Endothelial cell of umbilical vein (primary cell): ENCODE data around the gene GLDN. TPM values are rescaled to one million over a fixed set of nuclear protein-coding genes. Genes with fewer than 3 reads are reported as not detected.

Source experiments
- BruUV-seq: library from RNA; stranded (reverse); fragments of 400-500 nt; replicated peaks from 2 replicates; lab custom pipeline; 2021; lab: Mats Ljungman, UMichigan
- CTCF ChIA-PET: fragments of 300-600, 350-600 bp; sonication (Branson Sonifier 250); formaldehyde crosslinking; loops from one replicate; lab custom pipeline; 2021; ENCODE audit warnings: antibody characterized with exemption, inconsistent platforms; lab: Charles Lee
- POLR2A ChIA-PET: fragments of 300-600, 350-600 bp; sonication (Branson Sonifier 250); formaldehyde crosslinking; loops from one replicate; lab custom pipeline; 2021; ENCODE audit warnings: antibody characterized with exemption, inconsistent platforms; lab: Charles Lee
- DNase-seq: peaks from one replicate; pipeline ENCODE4 v3.0.0-alpha.2; 2011; ENCODE audit warnings: low read depth, low spot score
- FAIRE-seq: peaks from 2 replicates; lab custom pipeline; 2011; peaks lifted over from hg19 to GRCh38; lab: Jason Lieb, UNC
- H2AFZ ChIP-seq: 2 replicates; pipeline ENCODE4 v1.6.0; 2012; ENCODE audit warnings: low read depth, low read length, control low read depth, inconsistent platforms
- H3K27ac ChIP-seq: 2 replicates; pipeline ENCODE4 v1.5.1; 2011; ENCODE audit warnings: low read depth, mild to moderate bottlenecking, control low read depth, low read length, moderate library complexity; ENCODE audit not compliant: insufficient read depth
- H3K27me3 ChIP-seq, 2 experiments: 2 replicates each; pipeline versions ENCODE4 v1.6.0 to v1.6.1; 2011; ENCODE audit warnings: low read length in 2 of 2, mixed read lengths in 1 of 2; ENCODE audit not compliant: control insufficient read depth in 2 of 2, insufficient read depth in 2 of 2
- H3K36me3 ChIP-seq, 2 experiments: 2 replicates in 1 of 2; 3 replicates in 1 of 2; pipeline ENCODE4 v1.5.1; 2011; ENCODE audit warnings: low read length in 2 of 2, mild to moderate bottlenecking in 1 of 2, moderate library complexity in 1 of 2; ENCODE audit not compliant: control insufficient read depth in 2 of 2, insufficient read depth in 2 of 2; ENCODE audit errors: extremely low read depth in 1 of 2
- H3K4me1 ChIP-seq: 3 replicates; pipeline ENCODE4 v1.5.1; 2011; ENCODE audit warnings: mild to moderate bottlenecking, low read length; ENCODE audit not compliant: control insufficient read depth, insufficient read depth; ENCODE audit errors: extremely low read depth
- H3K4me2 ChIP-seq: 2 replicates; pipeline ENCODE4 v1.6.1; 2011; ENCODE audit warnings: low read length, control low read depth, mixed read lengths; ENCODE audit not compliant: insufficient read depth
- H3K4me3 ChIP-seq, 3 experiments: fragments of 200-600 bp in 1 of 3; sonication (generic), shearing (Covaris generic) in 1 of 3; replicated peaks in 1 of 3; 2 replicates each; pipeline ENCODE4 v1.5.1; 2011 to 2016; ENCODE audit warnings: control low read depth in 3 of 3, low read length in 3 of 3, mild to moderate bottlenecking in 2 of 3, inconsistent platforms in 1 of 3, low read depth in 1 of 3, moderate library complexity in 1 of 3; ENCODE audit not compliant: insufficient read depth in 1 of 3
- H3K79me2 ChIP-seq: 2 replicates; pipeline ENCODE4 v1.6.0; 2012; ENCODE audit warnings: low read length, inconsistent platforms; ENCODE audit not compliant: control insufficient read depth, insufficient read depth
- H3K9ac ChIP-seq: replicated peaks from 2 replicates; pipeline ENCODE3; 2011; ENCODE audit warnings: low read length, control low read depth; ENCODE audit not compliant: insufficient read depth; ENCODE audit errors: extremely low read depth
- H3K9me1 ChIP-seq: replicated peaks from 3 replicates; pipeline ENCODE4 v1.6.0; 2011; ENCODE audit warnings: mild to moderate bottlenecking, low read length; ENCODE audit not compliant: control insufficient read depth, insufficient read depth; ENCODE audit errors: extremely low read depth
- H3K9me3 ChIP-seq: replicated peaks from 2 replicates; pipeline ENCODE4 v1.5.1; 2012; ENCODE audit warnings: low read length, inconsistent platforms; ENCODE audit not compliant: control insufficient read depth, insufficient read depth
- H4K20me1 ChIP-seq: replicated peaks from 2 replicates; pipeline ENCODE3; 2011; ENCODE audit warnings: mild to moderate bottlenecking, low read length; ENCODE audit not compliant: control insufficient read depth, insufficient read depth; ENCODE audit errors: extremely low read depth
- EZH2 ChIP-seq: IDR thresholded peaks from 2 replicates; pipeline ENCODE4 v1.6.1; 2012; ENCODE audit warnings: borderline replicate concordance, low read depth, mild to moderate bottlenecking, moderate library complexity, low read length, inconsistent platforms; ENCODE audit not compliant: severe bottlenecking
- FOS ChIP-seq: IDR thresholded peaks from 2 replicates; pipeline ENCODE4 v1.6.1; 2011; ENCODE audit warnings: mild to moderate bottlenecking, low read length, moderate library complexity, borderline replicate concordance; ENCODE audit not compliant: insufficient read depth
- GATA2 ChIP-seq: IDR thresholded peaks from 2 replicates; pipeline ENCODE4 v1.7.0; 2011; ENCODE audit warnings: low read depth, mild to moderate bottlenecking, moderate library complexity, mixed read lengths, low read length; ENCODE audit not compliant: insufficient read length, insufficient read depth
- JUN ChIP-seq: IDR thresholded peaks from 2 replicates; pipeline ENCODE4 v1.6.1; 2011; ENCODE audit warnings: borderline replicate concordance, low read depth; ENCODE audit not compliant: insufficient read length, insufficient read depth
- MYC ChIP-seq: IDR thresholded peaks from one replicate; pipeline ENCODE4 v1.6.1; 2011; ENCODE audit warnings: mild to moderate bottlenecking, low read depth, low read length
- POLR2A ChIP-seq: IDR thresholded peaks from 2 replicates; pipeline ENCODE4 v1.6.1; 2012; ENCODE audit warnings: low read depth, mild to moderate bottlenecking, control low read depth, low read length
- POLR2AphosphoS5 ChIP-seq: IDR thresholded peaks from 2 replicates; pipeline ENCODE4 v1.6.1; 2012; ENCODE audit warnings: low read depth, mild to moderate bottlenecking, control low read depth, low read length, moderate library complexity; ENCODE audit not compliant: insufficient read depth
- dilution Hi-C: fragments of 300-500 bp; cut with MboI; formaldehyde crosslinking; loops from one replicate; pipeline ENCODE4 v1.15.0; 2019; ENCODE audit warnings: low sequenced_read_pairs; ENCODE audit not compliant: extremely low pct_ligation_motif_present
- intact Hi-C: fragments of 100-400 bp; cut with micrococcal nuclease; formaldehyde crosslinking; loops from one replicate; pipeline ENCODE4 v1.10.0; 2022
- polyA plus RNA-seq, 4 experiments: library from polyadenylated mRNA; depleted of rRNA in 3 of 4; stranded (reverse) in 3 of 4; unstranded in 1 of 4; fragments of >200 nt; gene quantifications; 2 replicates each; pipeline versions ENCODE4 v1.2.1 to v1.2.3, GENCODE V29; 2011 to 2012; ENCODE audit warnings: missing spikeins in 1 of 4
- total RNA-seq: library from RNA; stranded (reverse); gene quantifications from 2 replicates; pipeline ENCODE4 v1.2.3, GENCODE V29; 2021
- TF ChIP-seq, protein P1 (sequence below), 2 donors: IDR thresholded peaks; 1 replicate in 1 of 2; 2 replicates in 1 of 2; pipeline ENCODE4 v1.5.1; 2011; ENCODE audit warnings: low read length in 2 of 2, mild to moderate bottlenecking in 2 of 2, moderate library complexity in 2 of 2, control low read depth in 1 of 2, inconsistent platforms in 1 of 2, low read depth in 1 of 2; ENCODE audit not compliant: insufficient read depth in 1 of 2; ENCODE audit errors: extremely low read depth in 1 of 2
- TF ChIP-seq, protein P2 (sequence below): IDR thresholded peaks from 2 replicates; pipeline ENCODE4 v1.6.1; 2011; ENCODE audit not compliant: insufficient read depth, insufficient read length

GLDN gene
- total and polyA plus RNA-seq, 2 donors (not counting 3 experiments of a cell fraction or from before 2014, with no cell fraction given): not detected

- ChIA-PET CTCF (interaction anchor here (1.1 to 1.2 kb wide), 2 partner anchors 14 to 17 kb away, joined by 3 read pairs; no protein-coding TSS in a partner anchor), POLR2A (no interaction called here)
- BruUV-seq: no TSS peak
- Histone ChIP-seq H3K4me1 (no peaks in the 10 kb centered on the region), H3K4me3 (no peak overlapping the region), H3K4me2 (no peak overlapping the region), H3K36me3 (no peaks in the 10 kb centered on the region), H3K9me1 (no peaks in the 10 kb centered on the region), H4K20me1 (no peaks in the 10 kb centered on the region), H3K9ac (no peak overlapping the region), H3K79me2 (no peaks in the 10 kb centered on the region), H3K27ac (no peak overlapping the region), H3K27me3 (peaks cover 83 to 87% of the 10 kb centered on the region in 2 experiments), H3K9me3 (no peaks in the 10 kb centered on the region), H2AFZ (no peak overlapping the region)
- intact Hi-C loops: no loop called here
- TF ChIP-seq GATA2: no peak
- no peak for TF ChIP-seq FOS
- no peak for TF ChIP-seq POLR2AphosphoS5
- TF ChIP-seq POLR2A: no peak
- TF ChIP-seq MYC: no peak
- TF ChIP-seq, protein P1, sequence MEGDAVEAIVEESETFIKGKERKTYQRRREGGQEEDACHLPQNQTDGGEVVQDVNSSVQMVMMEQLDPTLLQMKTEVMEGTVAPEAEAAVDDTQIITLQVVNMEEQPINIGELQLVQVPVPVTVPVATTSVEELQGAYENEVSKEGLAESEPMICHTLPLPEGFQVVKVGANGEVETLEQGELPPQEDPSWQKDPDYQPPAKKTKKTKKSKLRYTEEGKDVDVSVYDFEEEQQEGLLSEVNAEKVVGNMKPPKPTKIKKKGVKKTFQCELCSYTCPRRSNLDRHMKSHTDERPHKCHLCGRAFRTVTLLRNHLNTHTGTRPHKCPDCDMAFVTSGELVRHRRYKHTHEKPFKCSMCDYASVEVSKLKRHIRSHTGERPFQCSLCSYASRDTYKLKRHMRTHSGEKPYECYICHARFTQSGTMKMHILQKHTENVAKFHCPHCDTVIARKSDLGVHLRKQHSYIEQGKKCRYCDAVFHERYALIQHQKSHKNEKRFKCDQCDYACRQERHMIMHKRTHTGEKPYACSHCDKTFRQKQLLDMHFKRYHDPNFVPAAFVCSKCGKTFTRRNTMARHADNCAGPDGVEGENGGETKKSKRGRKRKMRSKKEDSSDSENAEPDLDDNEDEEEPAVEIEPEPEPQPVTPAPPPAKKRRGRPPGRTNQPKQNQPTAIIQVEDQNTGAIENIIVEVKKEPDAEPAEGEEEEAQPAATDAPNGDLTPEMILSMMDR (IDR thresholded peaks at IDR 0.05; ENCODE audit: extremely low read depth in 1 of 2, insufficient read depth in 1 of 2, low read depth in 1 of 2, low read length in 2 of 2): no peak
- TF ChIP-seq, protein P2, sequence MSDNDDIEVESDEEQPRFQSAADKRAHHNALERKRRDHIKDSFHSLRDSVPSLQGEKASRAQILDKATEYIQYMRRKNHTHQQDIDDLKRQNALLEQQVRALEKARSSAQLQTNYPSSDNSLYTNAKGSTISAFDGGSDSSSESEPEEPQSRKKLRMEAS: no peak
- TF ChIP-seq JUN: no peak
- no peak for TF ChIP-seq EZH2
- dilution Hi-C loops: no loop called here
- DNase-seq (no peak), FAIRE-seq (no peak)
Measured at GRCh38 chr15:51319539-51319938, 21.9 kb upstream of the GLDN start.
